ENCODE measurements around the gene PIAS4.
"Not testable (repeated sequence)": the region's sequence is repeated elsewhere in the genome, so short reads cannot be mapped to it uniquely, and the experiment has no call there.

PIAS4 gene, protein sequence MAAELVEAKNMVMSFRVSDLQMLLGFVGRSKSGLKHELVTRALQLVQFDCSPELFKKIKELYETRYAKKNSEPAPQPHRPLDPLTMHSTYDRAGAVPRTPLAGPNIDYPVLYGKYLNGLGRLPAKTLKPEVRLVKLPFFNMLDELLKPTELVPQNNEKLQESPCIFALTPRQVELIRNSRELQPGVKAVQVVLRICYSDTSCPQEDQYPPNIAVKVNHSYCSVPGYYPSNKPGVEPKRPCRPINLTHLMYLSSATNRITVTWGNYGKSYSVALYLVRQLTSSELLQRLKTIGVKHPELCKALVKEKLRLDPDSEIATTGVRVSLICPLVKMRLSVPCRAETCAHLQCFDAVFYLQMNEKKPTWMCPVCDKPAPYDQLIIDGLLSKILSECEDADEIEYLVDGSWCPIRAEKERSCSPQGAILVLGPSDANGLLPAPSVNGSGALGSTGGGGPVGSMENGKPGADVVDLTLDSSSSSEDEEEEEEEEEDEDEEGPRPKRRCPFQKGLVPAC

DNA sequence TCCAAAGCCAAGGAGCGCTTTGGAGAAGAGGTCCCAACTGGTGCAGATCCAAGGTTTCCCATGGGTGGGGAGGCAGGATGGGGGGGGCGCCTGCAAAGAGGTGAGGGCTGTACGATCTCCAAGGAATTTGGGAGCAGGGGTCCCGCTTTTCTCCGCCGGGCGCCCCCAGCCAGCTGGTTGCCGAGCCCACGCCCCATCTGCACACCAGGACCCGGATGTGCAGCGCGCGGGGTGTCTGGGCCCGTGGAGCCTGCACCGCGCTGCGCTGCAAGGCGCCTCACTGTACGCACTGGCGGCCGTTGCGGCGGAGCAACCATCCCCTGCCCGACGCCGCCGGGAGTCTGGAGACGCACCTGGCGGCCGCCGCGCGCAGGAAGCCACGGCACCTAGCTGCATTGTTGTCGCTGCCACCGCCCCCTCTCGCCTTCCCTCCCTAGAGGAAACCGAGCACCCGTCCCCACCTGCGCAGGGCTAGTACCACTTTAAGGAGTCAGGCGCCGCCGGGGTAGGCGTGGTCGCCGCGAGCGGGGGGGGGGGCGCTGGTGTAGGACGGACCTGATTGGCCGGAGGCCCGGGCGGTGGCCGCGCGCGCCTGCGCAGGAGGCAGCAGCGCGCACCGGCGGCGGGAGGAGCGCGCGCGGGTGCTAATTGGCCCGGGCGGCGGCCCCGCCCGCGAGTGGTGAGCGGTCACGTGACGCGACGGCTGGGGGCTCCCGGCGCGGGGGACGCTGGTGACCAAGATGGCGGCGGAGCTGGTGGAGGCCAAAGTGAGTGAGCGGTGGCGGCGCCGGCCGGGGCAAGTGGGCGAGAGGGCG is at the start of gene PIAS4:
Gene PIAS4, plus strand, starts transcription at position 716 of the 815 bp plus-strand sequence. Its CDS starts 25 bp downstream, at position 741.
- FAIRE-seq: no peak

DNA sequence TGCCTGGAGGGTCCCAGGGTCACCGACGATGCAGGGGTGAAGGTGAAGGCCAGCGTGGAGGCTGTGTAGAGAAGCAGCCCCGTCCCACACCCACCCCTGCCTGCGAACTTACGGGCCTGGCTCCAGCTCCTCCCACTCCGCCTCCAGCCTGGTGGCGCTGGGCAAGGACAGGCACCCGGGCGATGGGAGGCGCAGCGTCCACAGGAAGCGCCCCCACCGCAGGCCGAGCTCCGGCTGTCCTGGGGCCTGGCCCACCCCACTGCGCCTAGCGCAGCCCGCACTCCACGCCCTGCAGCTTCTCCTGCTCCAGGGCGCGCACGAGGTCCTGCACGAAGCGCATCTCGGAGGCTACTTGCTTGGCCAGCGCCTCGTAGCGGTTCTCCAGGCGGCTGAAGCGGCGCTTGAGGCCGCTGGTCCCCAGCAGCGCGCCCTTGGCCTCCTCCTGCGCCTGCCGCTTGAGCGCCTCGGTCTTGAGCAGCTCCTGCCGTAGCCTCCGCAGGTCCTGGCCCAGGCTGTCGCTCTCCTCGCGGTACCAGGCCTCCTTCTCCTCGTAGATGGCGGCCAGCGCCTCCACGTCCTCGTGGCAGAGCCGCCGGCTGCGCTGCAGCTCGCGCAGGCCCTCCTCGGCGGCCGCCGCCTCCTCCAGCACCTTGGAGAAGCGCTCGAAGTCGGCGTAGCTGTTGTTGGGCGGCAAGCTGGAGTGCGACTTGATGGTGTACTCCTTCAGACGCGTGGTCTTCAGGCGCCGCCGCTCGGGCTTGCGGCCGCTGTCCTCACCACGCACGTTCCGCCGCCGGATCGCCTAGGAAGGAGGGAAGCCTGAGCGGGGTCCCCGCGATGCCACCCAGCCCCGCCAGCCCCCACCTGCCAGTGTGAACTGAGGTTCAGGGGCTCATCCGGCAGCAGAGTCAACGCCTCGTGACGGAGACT is 48.4 kb upstream of the PIAS4 start:
- no peak for FAIRE-seq

DNA sequence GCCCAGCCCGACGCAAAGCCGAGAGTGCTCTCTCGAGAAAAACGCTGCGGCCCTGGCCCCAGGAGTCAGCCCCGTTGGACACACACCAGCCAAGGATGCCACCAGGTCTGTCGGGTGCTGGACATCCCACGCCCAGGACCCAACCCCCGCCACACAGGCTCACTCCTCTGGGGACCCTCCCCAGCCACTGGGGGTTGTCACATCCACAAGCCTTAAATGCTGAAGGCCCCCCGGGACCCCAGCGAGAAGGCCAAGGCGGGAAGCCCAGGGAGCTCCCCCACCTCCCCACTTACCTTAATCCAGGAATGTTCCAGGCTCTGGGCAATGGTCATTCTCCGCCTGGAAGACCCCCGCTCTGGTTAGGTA is 47.8 kb upstream of the PIAS4 start:
- FAIRE-seq: no peak

DNA sequence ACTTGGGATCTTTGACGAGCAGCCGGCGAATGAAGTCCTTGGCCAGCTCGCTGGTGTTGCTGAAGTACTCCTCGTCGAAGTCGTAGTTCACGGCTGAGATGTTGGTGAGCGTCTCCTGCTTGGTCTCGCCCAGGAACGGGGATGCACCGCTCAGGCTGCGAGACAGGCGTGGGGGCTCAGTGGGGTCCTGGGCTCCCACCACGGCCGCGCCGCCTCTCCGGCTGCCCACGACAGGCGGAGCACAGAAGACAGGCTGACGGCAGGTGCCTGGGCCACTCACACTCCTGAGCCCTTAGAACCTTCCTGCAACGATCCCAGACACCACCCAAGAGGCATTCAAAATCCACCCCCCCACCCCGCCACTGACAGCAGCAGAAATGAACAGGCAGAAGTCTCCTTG is 46.5 kb upstream of the PIAS4 start:
- no peak for FAIRE-seq

DNA sequence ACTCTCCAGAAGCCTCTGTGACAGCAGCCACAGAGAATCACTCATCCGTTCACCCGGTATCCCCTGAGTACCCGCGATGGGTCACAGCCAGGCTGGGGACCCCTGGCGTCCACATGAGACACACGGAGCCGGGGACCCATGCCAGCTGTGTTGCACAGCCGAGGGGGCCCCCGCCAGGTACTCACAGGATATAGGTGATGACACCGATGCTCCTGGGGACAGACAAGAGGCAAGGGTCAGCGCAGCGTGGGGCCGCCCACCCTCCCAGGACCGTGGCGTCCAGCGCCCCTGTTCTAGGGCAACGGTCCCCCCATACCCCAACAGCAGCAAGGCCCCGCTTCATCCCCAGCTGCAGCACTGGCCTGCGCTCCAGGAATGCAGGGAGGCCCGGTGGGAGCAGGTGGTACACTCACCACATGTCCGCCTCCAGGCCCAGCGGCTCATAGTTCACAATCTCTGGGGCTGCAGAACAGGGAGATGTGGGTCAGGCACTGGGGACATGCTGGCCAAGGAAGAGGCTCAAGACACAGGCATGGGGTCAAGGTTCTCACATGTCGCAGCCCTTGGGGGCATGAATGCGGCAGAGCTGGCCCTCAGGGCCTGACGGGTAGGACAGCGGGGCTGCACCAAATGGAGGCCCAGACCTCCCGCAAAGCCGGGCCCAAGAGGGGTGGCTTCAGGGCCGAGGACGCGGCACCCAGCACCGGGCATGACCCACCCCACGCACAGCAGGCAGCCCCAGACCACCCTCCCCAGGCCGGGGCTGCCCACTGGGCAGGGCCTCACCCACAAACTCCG is 43.9 kb upstream of the PIAS4 start:
- no peak for FAIRE-seq

DNA sequence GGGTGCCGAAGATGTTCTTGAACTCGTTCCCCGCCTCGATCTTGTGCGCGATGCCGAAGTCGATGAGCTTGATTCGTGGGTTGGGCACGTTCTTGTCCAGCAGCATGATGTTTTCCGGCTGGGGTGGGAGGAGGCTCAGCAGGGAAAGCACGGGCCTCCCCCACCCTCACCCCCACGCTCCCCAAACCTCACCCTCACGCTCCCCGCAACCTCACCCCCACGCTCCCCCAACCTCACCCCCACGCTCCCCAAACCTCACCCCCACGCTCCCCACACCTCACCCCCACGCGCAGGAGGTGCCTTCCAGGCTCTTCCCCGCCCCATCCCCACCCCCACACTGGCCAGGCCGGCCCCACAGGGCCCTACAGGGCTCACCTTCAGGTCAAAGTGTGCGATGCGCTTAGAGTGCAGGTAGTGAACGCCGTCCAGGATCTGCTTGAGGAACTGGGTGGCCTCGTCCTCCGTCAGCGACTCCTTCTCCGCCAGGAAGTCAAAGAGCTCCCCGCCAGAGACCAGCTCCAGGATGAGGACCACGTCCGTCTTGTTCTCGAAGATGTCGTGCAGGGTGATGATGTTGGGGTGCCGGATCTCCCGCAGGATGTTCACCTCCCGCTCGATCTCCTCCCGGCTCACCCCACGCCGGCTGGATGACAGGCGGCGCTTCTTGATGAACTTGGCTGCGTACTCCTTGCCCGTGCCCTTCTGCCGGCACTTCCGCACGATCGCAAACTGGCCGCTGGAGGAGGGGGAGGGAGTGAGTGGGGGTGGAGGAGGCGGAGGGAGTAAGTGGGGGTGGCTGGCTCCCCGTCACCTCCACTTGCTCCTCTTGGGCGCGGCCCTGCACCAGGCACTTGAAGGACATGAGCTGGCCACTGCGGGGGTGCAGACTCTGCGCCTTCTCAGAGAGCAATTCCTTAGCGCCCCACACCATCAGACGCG is 43.0 kb upstream of the PIAS4 start:
- no peak for FAIRE-seq

DNA sequence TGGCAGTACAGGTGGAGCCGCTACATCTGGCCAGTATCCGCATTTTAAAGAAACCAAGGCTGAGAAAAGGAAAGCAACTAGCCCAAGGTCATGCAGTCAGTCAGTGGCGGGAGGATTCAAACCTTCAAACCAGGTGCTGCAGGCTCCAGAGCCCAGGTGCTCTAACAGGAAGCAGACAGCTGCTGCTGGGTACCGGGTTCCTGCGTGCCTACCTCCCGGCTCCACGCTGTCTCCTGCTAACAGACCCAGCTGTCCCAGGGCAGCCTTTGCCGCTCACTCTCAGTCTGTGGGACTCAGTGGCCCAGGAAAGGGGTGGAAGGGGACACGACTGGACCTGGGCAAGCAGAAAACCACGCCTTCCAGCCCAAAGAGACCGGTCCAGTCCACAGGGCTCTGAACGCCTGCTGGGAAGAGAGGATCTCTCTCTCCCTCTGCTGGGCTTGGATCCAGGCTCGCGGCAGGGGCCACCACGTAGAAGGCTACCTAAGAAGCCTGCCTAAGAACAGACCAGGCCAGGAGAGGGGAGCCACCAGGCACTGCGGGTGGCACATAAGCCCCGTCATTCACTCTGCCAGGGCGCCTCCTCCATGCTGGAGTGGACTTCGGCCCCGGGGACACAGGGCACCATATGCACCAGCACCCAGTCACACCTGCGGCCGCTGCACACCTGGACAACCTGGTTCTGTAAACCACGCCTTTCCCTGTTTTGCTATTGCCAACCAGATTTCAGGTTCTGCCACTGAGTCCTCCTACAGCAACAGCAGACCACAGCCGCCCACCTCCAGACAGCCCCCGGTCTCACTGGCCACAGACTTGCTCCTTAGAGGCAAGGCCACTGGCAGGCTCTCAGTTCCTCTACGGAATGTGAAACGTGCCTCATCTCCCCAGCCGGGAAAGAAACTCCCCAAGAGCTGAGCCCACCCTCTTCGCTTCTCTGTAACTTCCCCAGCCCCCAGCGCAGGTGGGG is 41.2 kb upstream of the PIAS4 start:
- FAIRE-seq: no peak

DNA sequence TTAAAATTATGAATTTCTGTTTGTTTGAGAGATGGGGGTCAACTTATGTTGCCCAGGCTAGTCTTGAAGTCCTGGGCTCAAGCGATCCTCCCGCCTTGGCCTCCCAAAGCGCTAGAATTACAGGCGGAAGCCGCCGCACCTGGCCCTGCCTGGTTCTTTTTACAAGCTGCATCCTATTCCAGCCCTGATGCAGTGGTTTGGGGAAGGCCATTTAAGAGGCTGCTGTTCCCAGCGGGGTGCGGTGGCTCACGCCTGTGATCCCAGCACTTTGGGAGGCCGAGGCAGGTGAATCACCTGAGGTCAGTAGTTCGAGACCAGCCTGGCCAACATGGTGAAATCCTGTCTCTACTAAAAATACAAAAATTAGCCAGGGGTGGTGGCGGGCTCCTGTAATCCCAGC is 39.6 kb upstream of the PIAS4 start:
- not testable (repeated sequence) for FAIRE-seq

DNA sequence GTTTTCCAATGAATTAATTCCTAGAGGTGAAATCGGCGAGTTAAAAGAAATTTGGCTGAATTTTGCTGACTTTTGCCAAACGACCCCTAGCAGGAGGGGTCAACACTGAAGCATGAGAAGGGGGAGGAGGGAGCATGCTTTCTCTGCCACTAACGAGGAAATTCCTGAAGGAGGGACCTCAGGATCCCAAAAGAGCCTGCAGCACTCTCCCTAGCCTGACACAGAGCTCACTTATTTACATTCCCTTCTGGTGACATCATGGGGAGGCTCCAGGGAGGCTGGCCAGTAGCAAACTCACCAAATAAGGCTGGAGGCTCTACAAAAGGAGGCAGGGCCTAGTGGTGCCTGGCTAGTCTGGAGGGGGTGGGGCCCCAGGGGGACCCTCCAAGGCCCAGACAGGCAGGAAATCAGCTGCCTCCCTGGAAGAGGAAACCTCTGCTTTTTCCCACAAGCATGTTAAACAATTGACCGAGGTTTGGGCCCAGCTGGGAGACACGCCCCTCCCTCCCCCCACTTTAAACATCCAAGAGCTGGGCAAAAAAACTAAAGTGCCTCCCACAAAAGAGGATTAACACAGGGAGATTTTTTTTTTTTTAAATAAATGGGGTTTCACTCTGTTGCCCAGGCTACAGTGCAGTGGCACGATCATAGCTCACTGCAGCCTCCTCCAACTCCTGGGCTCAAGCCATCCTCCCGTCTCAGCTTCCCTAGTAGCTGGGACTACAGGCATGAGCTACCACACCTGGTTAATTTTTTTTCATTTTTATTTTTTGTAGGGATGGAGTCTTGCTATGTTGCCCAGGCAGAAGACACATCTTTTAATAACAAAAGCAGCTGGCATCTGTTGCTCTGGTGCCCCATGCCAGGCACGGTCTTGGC is 38.7 kb upstream of the PIAS4 start:
- no peak for FAIRE-seq

DNA sequence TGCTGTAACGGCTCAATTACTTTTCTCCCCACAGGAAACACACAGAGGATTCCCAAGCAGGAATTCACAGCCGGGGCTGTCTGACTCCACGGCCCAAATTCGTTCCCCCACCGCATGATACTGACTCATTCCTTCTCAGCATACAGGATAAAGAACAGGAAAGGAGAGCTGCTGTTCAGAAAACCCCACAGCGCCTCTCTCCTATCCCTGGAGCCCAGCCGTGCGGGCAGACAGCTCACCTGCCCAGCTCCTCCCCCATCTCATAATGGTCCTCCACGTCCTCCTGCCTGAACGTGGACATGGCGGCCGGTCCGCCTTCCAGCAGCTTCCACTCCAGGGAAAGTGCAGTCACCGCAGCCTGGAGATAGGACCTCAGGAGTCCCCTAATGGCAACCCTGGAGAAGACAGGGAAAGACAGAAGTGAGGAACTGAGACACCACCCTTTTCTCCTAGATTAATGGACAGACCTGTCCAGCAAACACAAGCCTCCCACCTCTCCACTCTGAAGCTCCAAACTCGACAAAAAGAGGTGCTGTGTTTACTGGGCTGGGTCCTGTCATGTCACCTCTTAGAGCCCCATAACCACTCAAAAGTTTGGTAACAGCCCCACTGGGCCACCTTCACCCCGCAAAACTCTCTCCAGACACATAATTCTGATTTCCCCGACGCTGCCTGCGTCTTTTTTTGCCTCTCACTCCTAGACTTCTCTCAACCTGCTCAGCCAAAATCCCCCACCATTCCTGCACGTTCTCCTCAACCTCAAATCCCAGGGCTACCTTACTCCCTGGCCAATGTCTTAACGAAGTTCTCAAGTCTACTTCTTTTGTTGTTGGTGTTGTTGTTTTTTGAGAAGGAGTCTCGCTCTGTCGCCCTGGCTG is 37.9 kb upstream of the PIAS4 start:
- FAIRE-seq: no peak

DNA sequence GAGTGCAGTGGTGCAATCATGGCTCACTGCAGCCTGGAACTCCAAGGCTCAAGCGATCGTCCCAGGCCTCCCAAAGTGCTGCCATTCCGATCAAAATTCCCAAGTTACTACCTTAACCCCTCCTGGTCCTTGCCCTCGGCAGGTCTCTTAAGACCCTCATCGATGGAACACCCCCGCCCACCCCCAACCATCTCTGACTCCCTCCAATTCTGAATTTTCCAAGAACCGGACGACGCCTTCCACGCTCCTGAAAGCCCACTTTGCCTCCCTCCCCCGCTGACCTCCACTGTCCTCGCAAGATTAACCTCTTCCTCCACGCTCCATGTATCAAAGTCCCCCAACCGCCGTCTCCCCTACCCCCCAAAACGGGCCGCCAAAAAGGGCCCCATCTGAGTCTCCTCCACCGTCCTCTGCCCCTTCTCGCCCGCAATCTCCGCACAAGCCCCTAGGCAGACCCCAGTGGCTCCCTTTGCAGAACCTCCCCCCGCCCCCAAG is 37.2 kb upstream of the PIAS4 start:
- FAIRE-seq: no peak

DNA sequence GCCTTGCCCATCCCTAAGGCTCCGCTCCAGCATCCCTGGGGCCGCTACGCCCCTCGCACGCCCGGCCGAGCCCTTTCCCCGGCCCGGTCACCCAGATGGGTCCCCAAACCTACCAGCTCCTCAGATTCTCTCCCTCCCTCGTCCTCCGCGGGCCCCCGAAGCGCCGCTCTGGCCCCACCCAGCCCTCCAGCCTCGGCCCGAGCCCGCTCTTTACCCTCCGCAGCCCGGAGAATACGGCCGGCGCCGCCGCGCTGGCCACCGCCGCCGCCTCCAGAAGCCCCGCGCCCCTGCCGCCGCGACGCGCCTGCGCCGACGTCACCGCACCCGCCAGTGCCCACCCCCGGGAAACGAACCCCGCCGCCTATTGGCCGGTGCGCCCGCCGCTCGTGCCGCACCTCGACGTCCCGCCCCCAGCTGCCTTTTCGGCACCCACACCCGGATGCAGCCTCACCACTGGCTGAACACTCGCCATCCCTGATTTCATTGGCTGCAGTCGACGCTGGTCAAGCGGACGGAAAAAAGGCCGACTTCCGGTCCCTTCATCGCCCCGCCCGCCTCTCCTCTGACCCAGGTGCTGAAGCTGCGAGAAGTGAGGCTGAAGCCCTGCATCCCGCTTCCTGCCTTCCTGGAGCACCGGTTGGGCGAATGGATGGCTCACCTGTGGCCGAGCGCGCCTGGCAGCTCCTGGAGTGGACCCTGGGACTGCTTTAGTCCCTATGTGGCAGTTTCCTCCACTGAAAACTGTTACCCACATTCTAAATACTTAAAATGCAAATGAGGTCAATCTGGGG is 36.5 kb upstream of the PIAS4 start, which contains the start of gene DAPK3:
Gene DAPK3, minus strand, starts transcription at position 292 of the 791 bp plus-strand sequence. CDS start 1,364 bp downstream, outside the sequence.
- FAIRE-seq: peak; percentile 73

DNA sequence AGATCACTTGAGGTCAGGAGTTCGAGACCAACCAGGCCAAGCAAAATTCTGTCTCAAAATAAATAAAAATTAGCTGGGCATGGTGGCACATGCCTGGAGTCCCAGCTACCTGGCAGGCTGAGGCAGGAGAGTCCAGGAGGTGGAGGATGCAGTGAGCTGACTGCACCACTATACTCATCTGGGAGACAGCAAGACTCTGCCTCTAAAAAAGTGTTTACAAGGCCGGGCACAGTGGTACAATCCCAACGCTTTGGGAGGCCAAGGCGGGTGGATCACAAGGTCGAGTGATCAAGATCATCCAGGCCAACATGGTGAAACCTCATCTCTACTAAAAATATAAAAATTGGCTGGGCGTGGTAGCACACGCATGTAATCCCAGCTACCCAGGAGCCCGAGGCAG is 32.4 kb upstream of the PIAS4 start:
- FAIRE-seq: no peak

DNA sequence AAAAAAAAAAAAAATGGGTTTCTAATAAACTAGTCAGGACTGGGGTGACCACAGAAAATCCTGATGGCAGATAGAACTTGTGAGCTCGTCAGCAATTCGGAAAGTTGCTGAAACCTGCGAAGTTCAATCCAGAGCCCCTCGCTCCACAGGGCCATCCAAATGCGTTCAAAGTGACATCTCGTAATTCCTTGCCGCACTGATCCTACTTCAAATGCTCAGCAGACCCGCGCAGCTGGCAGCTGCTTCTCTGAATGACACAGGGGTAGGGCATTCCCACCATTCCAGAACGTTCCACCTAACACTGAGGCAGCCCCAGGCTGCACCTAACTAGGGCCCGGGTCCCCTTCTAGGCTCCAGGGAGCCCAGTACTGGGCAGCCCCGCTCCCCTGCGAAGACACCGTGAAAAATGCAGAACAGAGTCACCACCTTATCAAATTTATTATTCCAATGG is 31.9 kb upstream of the PIAS4 start:
- no peak for FAIRE-seq

DNA sequence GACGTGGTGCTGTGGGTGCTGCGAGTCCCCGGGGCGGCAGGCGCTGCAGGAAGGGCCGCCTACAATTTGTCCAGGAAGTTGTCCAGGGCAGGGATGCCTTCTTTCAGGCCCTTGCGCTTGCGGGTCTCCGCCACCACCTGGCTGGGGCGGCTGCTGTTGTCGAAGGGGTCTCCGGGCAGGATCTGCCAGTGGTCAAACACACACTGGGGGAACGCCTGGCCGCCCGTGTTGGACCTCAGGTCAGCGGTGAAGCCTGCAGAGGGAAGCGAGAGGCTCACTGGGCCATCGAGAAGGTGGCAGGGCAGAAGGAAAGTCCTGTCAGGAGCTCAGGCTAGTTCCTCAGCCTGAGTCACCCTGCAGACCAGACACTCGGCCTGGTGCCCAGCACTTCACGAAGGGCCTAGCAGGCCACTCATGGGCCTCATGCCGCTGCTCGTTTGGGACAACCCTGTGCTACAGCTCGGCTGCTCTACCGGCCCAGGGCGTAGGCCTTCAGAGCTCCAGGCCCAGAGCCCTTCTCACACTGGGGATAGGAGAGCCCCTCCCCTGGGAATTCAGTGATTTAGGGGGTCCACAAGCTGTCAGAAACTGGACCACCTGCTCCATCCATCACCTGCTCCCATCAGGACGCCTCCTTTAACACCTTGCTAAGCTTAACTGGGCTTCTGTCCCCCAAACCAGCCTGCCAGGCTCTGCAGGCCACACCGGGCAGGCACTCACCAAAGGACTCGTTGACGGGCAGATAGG is 30.9 kb upstream of the PIAS4 start:
- no peak for FAIRE-seq
